IgD-negative memory B cell (primary cell): ENCODE measurements around the gene LOC128125822.

Experiments used
- H3K27ac Mint-ChIP-seq, 3 donors: one replicate each; pipeline ENCODE4 v1.8.0; 2020 to 2022; ENCODE audit warnings: mild to moderate bottlenecking in 3 of 3, mixed read lengths in 3 of 3, moderate library complexity in 1 of 3
- H3K27me3 Mint-ChIP-seq: one replicate; pipeline ENCODE4 v1.8.0; 2021; ENCODE audit warnings: mixed read lengths
- H3K36me3 Mint-ChIP-seq: one replicate; pipeline ENCODE4 v1.8.0; 2020; ENCODE audit warnings: mild to moderate bottlenecking, mixed read lengths
- H3K4me1 Mint-ChIP-seq, 3 donors: one replicate each; pipeline ENCODE4 v1.8.0; 2020 to 2022; ENCODE audit warnings: mixed read lengths in 3 of 3, mild to moderate bottlenecking in 1 of 3
- H3K4me3 Mint-ChIP-seq, 4 donors: one replicate each; pipeline ENCODE4 v1.8.0; 2020 to 2022; ENCODE audit warnings: mild to moderate bottlenecking in 4 of 4, mixed read lengths in 4 of 4, moderate library complexity in 3 of 4
- H3K9me3 Mint-ChIP-seq, 3 donors: one replicate each; pipeline ENCODE4 v1.8.0; 2020 to 2021; ENCODE audit warnings: mixed read lengths in 3 of 3, mild to moderate bottlenecking in 1 of 3

The LOC128125822 gene

GRCh38 chr6:63543001-63543400, 29.3 kb upstream of the LOC128125822 start:
- peaks cover 14% of the 10 kb centered on the region for H3K27me3 Mint-ChIP-seq
- peaks cover 0 to 1% (median 0%) of the 10 kb centered on the region in 3 donors for H3K4me1 Mint-ChIP-seq
- H3K4me3 Mint-ChIP-seq, result no peak overlapping the region
- no peak overlapping the region for H3K27ac Mint-ChIP-seq
- H3K9me3 Mint-ChIP-seq, result peaks cover 0 to 3% (median 0%) of the 10 kb centered on the region in 3 donors
- H3K36me3 Mint-ChIP-seq, result no peaks in the 10 kb centered on the region

GRCh38 chr6:63543982-63544381, 28.3 kb upstream of the LOC128125822 start:
- Mint-ChIP-seq H3K4me3 (no peak overlapping the region), H3K36me3 (no peaks in the 10 kb centered on the region), H3K4me1 (peaks cover 0 to 1% (median 0%) of the 10 kb centered on the region in 3 donors), H3K27me3 (peaks cover 14% of the 10 kb centered on the region), H3K27ac (no peak overlapping the region), H3K9me3 (peaks cover 0 to 3% (median 0%) of the 10 kb centered on the region in 3 donors)

- Mint-ChIP-seq H3K9me3 (peaks cover 0 to 3% (median 0%) of the 10 kb centered on the region in 3 donors), H3K36me3 (no peaks in the 10 kb centered on the region), H3K27me3 (peaks cover 14% of the 10 kb centered on the region), H3K27ac (no peak overlapping the region), H3K4me3 (no peak overlapping the region), H3K4me1 (peaks cover 0 to 1% (median 0%) of the 10 kb centered on the region in 3 donors)
These were observed 26.0 kb upstream of the LOC128125822 start for GRCh38 chr6:63546236-63546635.

DNA sequence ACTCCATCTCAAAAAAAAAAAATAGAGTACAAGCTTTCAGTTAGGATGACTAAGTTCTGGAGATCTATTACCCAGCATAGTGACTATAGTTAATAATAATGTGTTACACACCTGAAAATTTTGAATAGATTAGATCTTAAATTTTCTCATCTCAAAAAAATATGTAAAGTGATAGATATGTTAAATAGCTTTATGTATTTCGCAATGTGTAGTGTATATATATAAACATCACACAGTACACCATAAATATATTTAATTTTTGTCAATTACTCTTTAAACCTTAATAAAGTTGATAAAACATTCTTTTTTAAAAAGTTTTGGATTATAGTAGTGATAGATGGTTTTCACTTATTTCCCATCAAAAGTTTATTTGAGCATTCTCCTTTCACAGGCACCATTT, 25.6 kb upstream of the LOC128125822 start:
- peaks cover 0 to 1% (median 0%) of the 10 kb centered on the region in 3 donors for H3K4me1 Mint-ChIP-seq
- peaks cover 11% of the 10 kb centered on the region for H3K27me3 Mint-ChIP-seq
- H3K36me3 Mint-ChIP-seq, result no peaks in the 10 kb centered on the region
- no peak overlapping the region for H3K4me3 Mint-ChIP-seq
- no peak overlapping the region for H3K27ac Mint-ChIP-seq
- H3K9me3 Mint-ChIP-seq, result peaks cover 0 to under 1% (median 0%) of the 10 kb centered on the region in 3 donors

DNA sequence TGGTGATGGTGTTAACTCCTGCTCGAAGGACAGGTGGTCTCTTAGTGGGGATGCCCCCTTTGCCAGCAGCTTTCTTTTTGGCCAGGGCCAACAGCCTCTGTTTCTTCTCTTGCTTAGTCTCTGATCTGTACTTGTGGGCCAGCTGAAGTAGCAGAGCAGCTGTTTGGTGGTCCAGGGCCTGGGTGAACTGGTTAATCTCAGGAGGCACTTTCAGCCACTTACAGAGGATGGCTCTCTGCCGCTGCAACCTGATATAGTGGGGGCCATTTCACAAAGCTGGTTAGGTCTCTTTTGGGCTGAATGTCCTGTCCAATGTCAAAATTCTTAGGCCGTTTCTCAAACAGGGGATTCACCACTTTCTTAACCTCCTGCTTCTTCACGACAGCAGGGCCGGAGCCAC, 23.2 kb upstream of the LOC128125822 start:
- no peaks in the 10 kb centered on the region for H3K36me3 Mint-ChIP-seq
- no peaks in the 10 kb centered on the region for H3K9me3 Mint-ChIP-seq
- H3K27ac Mint-ChIP-seq, result no peak overlapping the region
- peaks cover 8% of the 10 kb centered on the region for H3K27me3 Mint-ChIP-seq
- no peak overlapping the region for H3K4me3 Mint-ChIP-seq
- H3K4me1 Mint-ChIP-seq, result no peaks in the 10 kb centered on the region

DNA sequence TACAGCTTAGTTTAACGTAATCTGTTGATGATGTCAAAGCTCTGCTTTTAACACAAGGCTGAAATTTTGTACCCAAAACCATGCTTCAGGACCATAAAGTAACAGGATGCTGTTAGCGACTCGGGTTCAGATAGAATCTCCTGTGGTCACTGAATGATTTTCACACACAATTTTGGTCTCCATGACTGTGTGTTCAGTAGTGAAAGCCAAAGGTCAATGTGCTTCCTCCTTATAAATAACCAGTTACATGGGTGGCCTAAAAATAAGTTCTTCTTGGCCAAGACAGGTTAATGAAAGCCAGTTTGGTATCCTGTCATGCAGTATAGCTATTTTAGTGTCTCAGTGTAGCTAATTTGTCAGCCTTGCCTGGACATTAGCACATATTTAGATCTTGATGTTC, 19.1 kb upstream of the LOC128125822 start:
- peaks cover 4% of the 10 kb centered on the region for H3K27me3 Mint-ChIP-seq
- no peak overlapping the region for H3K4me3 Mint-ChIP-seq
- no peaks in the 10 kb centered on the region for H3K36me3 Mint-ChIP-seq
- H3K27ac Mint-ChIP-seq, result no peak overlapping the region
- H3K4me1 Mint-ChIP-seq, result no peaks in the 10 kb centered on the region
- H3K9me3 Mint-ChIP-seq, result no peaks in the 10 kb centered on the region

DNA sequence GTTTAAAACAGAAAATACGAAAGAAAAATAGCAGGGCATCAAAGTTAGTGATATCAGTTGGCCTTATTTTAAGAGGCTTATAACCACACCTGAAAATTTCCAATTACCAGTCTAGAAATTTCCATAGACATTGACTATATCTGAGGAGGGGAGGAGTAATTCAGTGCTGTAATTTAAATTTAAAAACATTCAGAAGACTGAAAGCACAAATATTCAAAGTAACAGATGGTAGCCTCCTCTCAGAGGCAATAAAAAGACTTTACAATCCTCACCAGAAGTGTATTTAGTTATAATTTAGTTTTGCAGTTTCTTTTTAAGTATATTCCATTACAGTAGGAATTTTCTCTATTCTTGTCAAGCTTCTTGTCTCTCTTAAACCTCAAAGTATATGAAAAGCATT, 18.4 kb upstream of the LOC128125822 start:
- Mint-ChIP-seq H3K9me3 (no peaks in the 10 kb centered on the region), H3K27me3 (peaks cover 4% of the 10 kb centered on the region), H3K4me1 (no peaks in the 10 kb centered on the region), H3K36me3 (no peaks in the 10 kb centered on the region), H3K4me3 (no peak overlapping the region), H3K27ac (no peak overlapping the region)

- H3K36me3 Mint-ChIP-seq, result no peaks in the 10 kb centered on the region
- no peak overlapping the region for H3K4me3 Mint-ChIP-seq
- peaks cover 4% of the 10 kb centered on the region for H3K27me3 Mint-ChIP-seq
- no peak overlapping the region for H3K27ac Mint-ChIP-seq
- H3K9me3 Mint-ChIP-seq, result no peaks in the 10 kb centered on the region
- H3K4me1 Mint-ChIP-seq, result no peaks in the 10 kb centered on the region
These were observed 17.5 kb upstream of the LOC128125822 start for GRCh38 chr6:63554782-63555181.

DNA sequence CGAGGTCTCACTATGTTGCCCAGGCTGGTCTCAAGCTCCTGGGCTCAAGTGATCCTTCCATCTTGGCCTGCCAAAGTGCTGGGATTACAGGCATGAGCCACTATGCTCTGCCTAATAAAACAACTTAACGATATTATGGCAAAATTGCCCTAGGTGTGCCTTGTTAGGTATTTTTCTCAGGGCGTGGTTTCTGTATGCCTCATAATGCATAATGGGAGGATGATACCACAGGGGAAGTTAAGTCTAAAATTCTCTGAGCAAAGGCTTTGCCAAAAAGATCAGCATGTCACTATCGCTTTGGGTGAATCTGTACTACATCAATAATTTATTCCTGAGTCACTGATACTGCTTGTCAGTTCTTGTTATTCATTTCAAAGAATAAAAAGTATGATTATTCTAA, 15.9 kb upstream of the LOC128125822 start:
- Mint-ChIP-seq H3K9me3 (no peaks in the 10 kb centered on the region), H3K4me3 (no peak overlapping the region), H3K27me3 (peaks cover 4% of the 10 kb centered on the region), H3K27ac (no peak overlapping the region), H3K36me3 (no peaks in the 10 kb centered on the region), H3K4me1 (no peaks in the 10 kb centered on the region)

DNA sequence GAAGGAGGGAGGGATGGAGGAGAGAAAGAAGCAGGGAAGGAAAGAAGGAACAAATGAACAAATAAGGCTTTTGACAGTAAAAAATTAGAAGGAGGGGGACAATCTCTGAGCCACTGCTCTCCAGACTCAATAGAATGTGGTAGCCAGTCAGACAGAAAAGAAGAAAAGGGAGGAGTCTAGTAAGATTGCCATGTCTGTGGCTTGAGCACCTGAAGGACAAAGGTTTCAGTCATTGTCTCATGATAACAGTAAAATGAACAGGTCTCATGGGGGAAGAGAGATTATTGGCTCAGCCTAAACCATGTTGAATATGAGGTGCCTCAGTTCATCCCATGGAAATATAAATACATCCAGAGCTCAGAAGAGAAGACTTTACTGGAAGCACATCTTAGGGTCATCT, 14.0 kb upstream of the LOC128125822 start:
- Mint-ChIP-seq H3K27me3 (peaks cover 5% of the 10 kb centered on the region), H3K27ac (no peak overlapping the region), H3K9me3 (no peaks in the 10 kb centered on the region), H3K4me1 (no peaks in the 10 kb centered on the region), H3K4me3 (no peak overlapping the region), H3K36me3 (peaks cover under 1% of the 10 kb centered on the region)

DNA sequence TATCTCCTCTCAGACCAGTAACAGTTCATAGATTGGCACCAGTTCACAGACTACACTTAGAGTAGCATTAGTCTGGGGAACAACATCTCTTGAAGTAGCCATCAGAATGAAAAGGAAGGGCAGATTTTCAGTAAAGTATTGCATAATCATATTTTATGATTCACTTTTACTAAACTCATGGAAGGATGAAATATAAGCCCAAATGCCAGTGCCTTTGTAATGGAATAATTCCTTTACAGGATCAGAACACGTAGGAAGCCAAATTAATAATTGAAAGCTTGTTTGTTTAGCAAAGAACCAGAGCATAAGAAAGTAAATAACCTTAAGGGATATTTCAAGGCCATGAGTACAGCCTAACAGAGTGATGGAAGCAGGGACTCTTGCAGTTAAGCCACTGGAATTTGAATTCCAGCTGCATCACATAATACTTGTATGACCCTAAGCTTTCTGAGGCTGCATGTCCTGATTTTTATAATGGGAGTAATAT, 11.4 kb upstream of the LOC128125822 start:
- no peaks in the 10 kb centered on the region for H3K9me3 Mint-ChIP-seq
- H3K36me3 Mint-ChIP-seq, result peaks cover 1% of the 10 kb centered on the region
- peaks cover 6% of the 10 kb centered on the region for H3K27me3 Mint-ChIP-seq
- no peak overlapping the region for H3K27ac Mint-ChIP-seq
- H3K4me1 Mint-ChIP-seq, result no peaks in the 10 kb centered on the region
- H3K4me3 Mint-ChIP-seq, result no peak overlapping the region

- no peak overlapping the region for H3K27ac Mint-ChIP-seq
- H3K4me3 Mint-ChIP-seq, result no peak overlapping the region
- H3K36me3 Mint-ChIP-seq, result peaks cover 1% of the 10 kb centered on the region
- peaks cover 4% of the 10 kb centered on the region for H3K27me3 Mint-ChIP-seq
- H3K9me3 Mint-ChIP-seq, result no peaks in the 10 kb centered on the region
- no peaks in the 10 kb centered on the region for H3K4me1 Mint-ChIP-seq
These were observed 11.0 kb upstream of the LOC128125822 start for GRCh38 chr6:63561288-63561687.

DNA sequence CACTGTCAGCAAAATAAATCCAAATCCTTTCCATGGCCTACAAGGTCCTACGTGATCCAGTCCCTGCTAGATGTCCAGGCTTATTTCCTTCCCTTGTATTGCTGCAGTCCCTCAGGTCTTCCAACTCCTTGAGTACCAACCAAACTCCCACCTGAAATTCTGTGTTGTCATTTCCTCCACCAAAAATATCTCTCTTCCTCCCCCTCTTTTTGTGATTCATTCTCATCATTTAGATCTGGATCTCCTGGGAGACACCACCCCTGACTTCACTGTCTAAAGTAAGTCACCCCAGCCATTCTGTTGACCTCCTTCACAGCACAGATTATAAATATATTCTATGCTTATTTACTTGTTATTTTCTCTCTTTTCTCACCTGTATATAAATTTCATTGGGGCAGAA, 9.0 kb upstream of the LOC128125822 start:
- peaks cover 1% of the 10 kb centered on the region for H3K27me3 Mint-ChIP-seq
- H3K9me3 Mint-ChIP-seq, result no peaks in the 10 kb centered on the region
- H3K4me3 Mint-ChIP-seq, result no peak overlapping the region
- H3K4me1 Mint-ChIP-seq, result no peaks in the 10 kb centered on the region
- H3K36me3 Mint-ChIP-seq, result peaks cover 1% of the 10 kb centered on the region
- H3K27ac Mint-ChIP-seq, result no peak overlapping the region

GRCh38 chr6:63565058-63565726, 7.1 kb upstream of the LOC128125822 start:
- no peaks in the 10 kb centered on the region for H3K4me1 Mint-ChIP-seq
- no peak overlapping the region for H3K27ac Mint-ChIP-seq
- H3K36me3 Mint-ChIP-seq, result peaks cover 1% of the 10 kb centered on the region
- H3K9me3 Mint-ChIP-seq, result no peaks in the 10 kb centered on the region
- H3K4me3 Mint-ChIP-seq, result no peak overlapping the region
- H3K27me3 Mint-ChIP-seq, result peaks cover 1% of the 10 kb centered on the region

DNA sequence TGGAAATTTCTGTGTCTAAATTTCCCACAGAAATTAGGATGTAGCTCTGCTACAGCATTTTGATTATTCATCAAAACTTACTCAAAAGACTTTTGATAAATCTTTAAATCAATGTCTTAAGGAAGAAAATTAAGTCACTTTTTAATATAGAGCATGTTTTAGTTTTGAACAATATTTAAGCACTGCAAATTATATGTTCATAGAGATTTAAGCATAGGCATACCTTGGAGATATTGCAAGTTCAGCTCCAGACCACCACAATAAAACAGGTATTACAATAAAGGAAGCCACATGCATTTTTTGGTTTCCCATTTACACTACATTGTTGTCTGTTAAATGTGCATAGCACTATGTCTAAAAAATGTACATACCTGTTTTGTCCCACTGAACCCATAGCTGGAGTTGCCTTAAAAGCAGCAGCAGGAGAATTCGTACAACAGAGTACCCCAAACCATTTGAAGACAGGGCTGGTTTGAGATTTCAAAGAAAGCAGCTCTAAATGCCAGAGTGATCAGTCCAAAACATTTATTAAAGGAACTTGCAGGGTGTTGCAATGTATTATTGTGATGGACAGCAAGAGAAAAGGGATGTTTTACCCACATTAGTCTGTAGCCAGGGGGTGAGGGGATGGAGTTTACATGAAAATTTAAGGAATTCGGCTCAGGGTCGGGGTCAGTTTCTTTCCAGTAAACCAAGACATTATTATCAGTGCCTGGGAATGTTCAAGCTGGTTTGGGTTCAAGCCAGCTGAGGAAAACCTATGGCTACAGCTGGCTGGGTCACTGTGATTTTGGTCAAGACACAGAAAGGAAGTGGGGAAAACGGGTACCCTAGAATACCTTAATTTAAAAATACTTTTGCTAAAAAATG, 6.3 kb upstream of the LOC128125822 start:
- H3K27me3 Mint-ChIP-seq, result peaks cover 1% of the 10 kb centered on the region
- no peak overlapping the region for H3K4me3 Mint-ChIP-seq
- peaks cover 1% of the 10 kb centered on the region for H3K36me3 Mint-ChIP-seq
- no peak overlapping the region for H3K27ac Mint-ChIP-seq
- H3K9me3 Mint-ChIP-seq, result no peaks in the 10 kb centered on the region
- H3K4me1 Mint-ChIP-seq, result no peaks in the 10 kb centered on the region
